GM23248 (cell line): ENCODE data around the gene AVP.

Experiments
- EZH2 ChIP-seq: fragments of 200-600 bp; sonication (generic); IDR thresholded peaks from 2 replicates; pipeline ENCODE4 v1.6.1; 2018; ENCODE audit warnings: antibody characterized with exemption, mild to moderate bottlenecking; ENCODE audit not compliant: insufficient read depth, poor library complexity, severe bottlenecking
- EZH2phosphoT487 ChIP-seq: fragments of 200-600 bp; sonication (generic); IDR thresholded peaks from 2 replicates; pipeline ENCODE4 v1.6.1; 2018; ENCODE audit warnings: antibody characterized with exemption, moderate library complexity, mild to moderate bottlenecking, low read depth; ENCODE audit not compliant: insufficient read depth

DNA sequence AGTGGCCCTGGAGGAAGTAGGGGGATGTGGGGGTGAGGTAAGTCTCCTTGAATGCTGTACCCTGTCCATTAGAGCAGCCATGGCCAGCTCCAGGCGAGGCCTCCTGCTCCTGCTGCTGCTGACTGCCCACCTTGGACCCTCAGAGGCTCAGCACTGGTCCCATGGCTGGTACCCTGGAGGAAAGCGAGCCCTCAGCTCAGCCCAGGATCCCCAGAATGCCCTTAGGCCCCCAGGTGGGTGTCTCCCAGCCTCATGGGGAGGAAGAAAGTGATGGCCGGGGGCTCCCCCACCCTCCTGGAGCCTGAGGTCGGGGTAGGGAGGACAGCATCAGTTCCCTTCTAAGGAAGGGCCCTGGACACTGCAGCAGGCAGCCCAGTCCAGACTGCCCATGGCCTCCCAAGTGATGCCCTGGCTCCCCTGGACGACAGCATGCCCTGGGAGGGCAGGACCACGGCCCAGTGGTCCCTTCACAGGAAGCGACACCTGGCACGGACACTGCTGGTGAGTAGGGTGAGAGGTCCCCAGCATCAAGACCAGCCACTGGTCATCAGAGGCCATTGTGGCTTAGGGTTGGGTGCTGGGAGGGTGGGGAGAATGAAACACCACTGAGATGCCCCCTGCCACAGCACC lies 40.1 kb downstream of the AVP start:
- TF ChIP-seq EZH2 (no peak), EZH2phosphoT487 (no peak)
